Measurements from ENCODE around the gene TSBP1. TPM values are rescaled to one million over a fixed set of nuclear protein-coding genes. Genes with fewer than 3 reads are reported as not detected.
A peak's percentile ranks its signal among the peaks of the same experiment; 100 is the strongest.
"Not testable (repeated sequence)": the region's sequence is repeated elsewhere in the genome, so short reads cannot be mapped to it uniquely, and the experiment has no call there.

TSBP1 gene
- total RNA-seq, 1 experiment from 2014 or later: not detected

DNA sequence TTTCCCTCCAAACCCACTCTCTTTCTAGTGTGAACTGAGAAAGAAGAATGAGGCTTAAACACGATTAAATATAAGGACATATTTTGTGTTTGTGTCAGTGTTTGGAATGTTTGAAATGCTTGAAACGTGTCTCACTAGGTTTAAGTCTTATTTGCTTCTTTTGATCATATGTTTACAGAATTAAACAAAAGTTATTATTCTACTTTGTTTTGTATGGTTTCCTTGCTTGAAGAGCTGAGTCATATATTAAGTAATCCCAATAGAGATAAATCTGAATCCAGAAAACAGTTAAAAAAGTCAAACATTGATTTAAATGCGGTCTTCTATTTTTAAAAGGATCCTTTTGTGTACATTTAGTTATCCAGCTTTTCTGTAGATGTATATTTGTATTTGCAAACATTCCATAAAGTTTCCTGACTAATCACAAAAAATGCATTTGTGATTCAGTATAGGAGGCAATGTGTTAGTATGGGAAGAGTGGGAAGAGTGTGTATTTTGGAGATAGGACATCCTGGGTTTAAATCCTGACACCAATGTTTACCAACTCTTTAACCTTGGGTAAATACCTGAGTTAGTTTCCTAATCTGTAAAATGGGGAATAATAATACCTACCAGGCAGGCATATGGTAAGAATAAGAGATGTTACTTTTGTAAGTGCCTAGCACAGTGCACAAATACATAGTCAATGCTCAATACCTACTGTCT, 72.9 kb downstream of the TSBP1 start:
- ChIA-PET POLR2A (interaction anchor here (0.6 kb wide), 1 partner anchor 9 kb away, joined by 3 read pairs; no protein-coding TSS in a partner anchor), CTCF (interaction anchor here (0.5 kb wide), 1 partner anchor 1178 kb away, joined by 3 read pairs; no protein-coding TSS in a partner anchor)
- H3K27me3 ChIP-seq (ENCODE audit: control insufficient read depth, insufficient read depth, low read length): no peaks in the 10 kb centered on the region
- H3K9me3 ChIP-seq (ENCODE audit: control insufficient read depth, insufficient read depth, low read depth, low read length): no peaks in the 10 kb centered on the region
- BruUV-seq (replicated peaks): no TSS peak
- H3K4me3 ChIP-seq (ENCODE audit: low read depth in 2 of 2, low read length in 2 of 2): no peak overlapping the region
- in situ Hi-C loops (cut with HindIII; ENCODE audit: low pct_unique_long_range_greater_than_20kb, low sequenced_read_pairs) (no loop called here), intact Hi-C loops (cut with micrococcal nuclease; ENCODE audit: unreplicated experiment) (no loop called here)
- peak; percentile 38 for DNase-seq (ENCODE audit: low read depth, low spot score)
- no peaks in the 10 kb centered on the region for H3K4me1 ChIP-seq (ENCODE audit: control insufficient read depth, insufficient read depth, low read length)
- no peak overlapping the region for H3K27ac ChIP-seq (ENCODE audit: low read length)
- ATAC-seq: peak; percentile 80
- no peaks in the 10 kb centered on the region for H3K36me3 ChIP-seq (ENCODE audit: control insufficient read depth, insufficient read depth, low read length)
- TF ChIP-seq POLR2AphosphoS5 (IDR thresholded peaks at IDR 0.05; ENCODE audit: low read depth, low read length): no peak
- TF ChIP-seq TCF7L2 (IDR thresholded peaks at IDR 0.05; ENCODE audit: low read depth, low read length): no peak
- TF ChIP-seq, protein P1, sequence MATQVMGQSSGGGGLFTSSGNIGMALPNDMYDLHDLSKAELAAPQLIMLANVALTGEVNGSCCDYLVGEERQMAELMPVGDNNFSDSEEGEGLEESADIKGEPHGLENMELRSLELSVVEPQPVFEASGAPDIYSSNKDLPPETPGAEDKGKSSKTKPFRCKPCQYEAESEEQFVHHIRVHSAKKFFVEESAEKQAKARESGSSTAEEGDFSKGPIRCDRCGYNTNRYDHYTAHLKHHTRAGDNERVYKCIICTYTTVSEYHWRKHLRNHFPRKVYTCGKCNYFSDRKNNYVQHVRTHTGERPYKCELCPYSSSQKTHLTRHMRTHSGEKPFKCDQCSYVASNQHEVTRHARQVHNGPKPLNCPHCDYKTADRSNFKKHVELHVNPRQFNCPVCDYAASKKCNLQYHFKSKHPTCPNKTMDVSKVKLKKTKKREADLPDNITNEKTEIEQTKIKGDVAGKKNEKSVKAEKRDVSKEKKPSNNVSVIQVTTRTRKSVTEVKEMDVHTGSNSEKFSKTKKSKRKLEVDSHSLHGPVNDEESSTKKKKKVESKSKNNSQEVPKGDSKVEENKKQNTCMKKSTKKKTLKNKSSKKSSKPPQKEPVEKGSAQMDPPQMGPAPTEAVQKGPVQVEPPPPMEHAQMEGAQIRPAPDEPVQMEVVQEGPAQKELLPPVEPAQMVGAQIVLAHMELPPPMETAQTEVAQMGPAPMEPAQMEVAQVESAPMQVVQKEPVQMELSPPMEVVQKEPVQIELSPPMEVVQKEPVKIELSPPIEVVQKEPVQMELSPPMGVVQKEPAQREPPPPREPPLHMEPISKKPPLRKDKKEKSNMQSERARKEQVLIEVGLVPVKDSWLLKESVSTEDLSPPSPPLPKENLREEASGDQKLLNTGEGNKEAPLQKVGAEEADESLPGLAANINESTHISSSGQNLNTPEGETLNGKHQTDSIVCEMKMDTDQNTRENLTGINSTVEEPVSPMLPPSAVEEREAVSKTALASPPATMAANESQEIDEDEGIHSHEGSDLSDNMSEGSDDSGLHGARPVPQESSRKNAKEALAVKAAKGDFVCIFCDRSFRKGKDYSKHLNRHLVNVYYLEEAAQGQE (IDR thresholded peaks at IDR 0.05; ENCODE audit: insufficient read depth in 1 of 2, low read depth in 2 of 2, low read length in 1 of 2): no peak
- TF ChIP-seq SIN3A (IDR thresholded peaks at IDR 0.05; ENCODE audit: borderline replicate concordance, insufficient read depth, low read depth, low read length): no peak
- TF ChIP-seq, protein P2, sequence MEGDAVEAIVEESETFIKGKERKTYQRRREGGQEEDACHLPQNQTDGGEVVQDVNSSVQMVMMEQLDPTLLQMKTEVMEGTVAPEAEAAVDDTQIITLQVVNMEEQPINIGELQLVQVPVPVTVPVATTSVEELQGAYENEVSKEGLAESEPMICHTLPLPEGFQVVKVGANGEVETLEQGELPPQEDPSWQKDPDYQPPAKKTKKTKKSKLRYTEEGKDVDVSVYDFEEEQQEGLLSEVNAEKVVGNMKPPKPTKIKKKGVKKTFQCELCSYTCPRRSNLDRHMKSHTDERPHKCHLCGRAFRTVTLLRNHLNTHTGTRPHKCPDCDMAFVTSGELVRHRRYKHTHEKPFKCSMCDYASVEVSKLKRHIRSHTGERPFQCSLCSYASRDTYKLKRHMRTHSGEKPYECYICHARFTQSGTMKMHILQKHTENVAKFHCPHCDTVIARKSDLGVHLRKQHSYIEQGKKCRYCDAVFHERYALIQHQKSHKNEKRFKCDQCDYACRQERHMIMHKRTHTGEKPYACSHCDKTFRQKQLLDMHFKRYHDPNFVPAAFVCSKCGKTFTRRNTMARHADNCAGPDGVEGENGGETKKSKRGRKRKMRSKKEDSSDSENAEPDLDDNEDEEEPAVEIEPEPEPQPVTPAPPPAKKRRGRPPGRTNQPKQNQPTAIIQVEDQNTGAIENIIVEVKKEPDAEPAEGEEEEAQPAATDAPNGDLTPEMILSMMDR (IDR thresholded peaks at IDR 0.05): no peak

DNA sequence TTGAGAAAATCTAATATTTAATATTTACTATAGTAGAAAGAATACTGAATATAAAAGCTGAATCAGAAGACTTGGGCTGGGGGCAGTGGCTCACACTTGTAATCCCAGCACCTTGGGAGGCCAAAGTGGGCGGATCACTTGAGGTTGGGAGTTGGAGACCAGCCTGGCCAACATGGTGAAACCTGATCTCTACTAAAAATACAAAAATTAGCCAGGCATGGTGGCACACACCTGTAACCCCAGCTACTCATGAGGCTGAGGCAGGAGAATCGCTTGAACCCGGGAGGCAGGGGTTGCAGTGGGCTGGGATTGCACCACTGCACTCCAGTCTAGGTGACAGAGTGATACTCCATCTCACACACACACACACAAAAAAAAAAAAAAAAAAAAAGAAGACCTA, 76.7 kb downstream of the TSBP1 start:
- ATAC-seq; H3K27me3 ChIP-seq (ENCODE audit: control insufficient read depth, insufficient read depth, low read length); in situ Hi-C loops (cut with HindIII; ENCODE audit: low pct_unique_long_range_greater_than_20kb, low sequenced_read_pairs); POLR2A ChIA-PET; DNase-seq (ENCODE audit: low read depth, low spot score); H3K4me3 ChIP-seq (ENCODE audit: low read depth in 2 of 2, low read length in 2 of 2); H3K4me1 ChIP-seq (ENCODE audit: control insufficient read depth, insufficient read depth, low read length); H3K9me3 ChIP-seq (ENCODE audit: control insufficient read depth, insufficient read depth, low read depth, low read length); intact Hi-C loops (cut with micrococcal nuclease; ENCODE audit: unreplicated experiment); BruUV-seq (replicated peaks); H3K36me3 ChIP-seq (ENCODE audit: control insufficient read depth, insufficient read depth, low read length); H3K27ac ChIP-seq (ENCODE audit: low read length); CTCF ChIA-PET: not testable (repeated sequence)

DNA sequence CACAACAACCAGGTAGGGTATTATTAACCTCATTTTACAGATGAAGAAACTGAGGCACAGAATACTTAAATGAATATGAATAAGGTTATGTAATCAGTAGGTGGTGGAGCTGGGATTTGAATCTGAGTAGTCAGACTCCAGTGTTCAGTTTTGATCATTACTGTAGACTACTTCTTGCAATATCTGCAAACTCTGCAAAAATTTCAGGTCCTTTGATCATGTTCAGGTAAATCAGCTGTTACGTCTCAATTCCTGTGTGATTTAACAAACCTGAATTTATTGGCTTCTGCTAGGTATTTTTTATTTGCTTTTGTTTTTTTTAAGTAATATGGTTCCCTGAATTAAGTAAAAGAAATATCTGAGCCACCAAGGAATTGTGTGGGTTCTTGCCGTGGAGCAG, 77.1 kb downstream of the TSBP1 start:
- ATAC-seq: no peak
- CTCF ChIA-PET: no interaction called here
- no peaks in the 10 kb centered on the region for H3K27me3 ChIP-seq (ENCODE audit: control insufficient read depth, insufficient read depth, low read length)
- H3K36me3 ChIP-seq (ENCODE audit: control insufficient read depth, insufficient read depth, low read length): no peaks in the 10 kb centered on the region
- intact Hi-C loops (cut with micrococcal nuclease; ENCODE audit: unreplicated experiment): no loop called here
- H3K27ac ChIP-seq (ENCODE audit: low read length): no peak overlapping the region
- H3K4me1 ChIP-seq (ENCODE audit: control insufficient read depth, insufficient read depth, low read length): no peaks in the 10 kb centered on the region
- POLR2A ChIA-PET: no interaction called here
- TF ChIP-seq TCF7L2 (IDR thresholded peaks at IDR 0.05; ENCODE audit: low read depth, low read length): no peak
- TF ChIP-seq, protein P1 (IDR thresholded peaks at IDR 0.05; ENCODE audit: insufficient read depth in 1 of 2, low read depth in 2 of 2, low read length in 1 of 2): no peak
- no peak for TF ChIP-seq SIN3A (IDR thresholded peaks at IDR 0.05; ENCODE audit: borderline replicate concordance, insufficient read depth, low read depth, low read length)
- TF ChIP-seq POLR2AphosphoS5 (IDR thresholded peaks at IDR 0.05; ENCODE audit: low read depth, low read length): no peak
- TF ChIP-seq, protein P2 (IDR thresholded peaks at IDR 0.05): no peak
- no peaks in the 10 kb centered on the region for H3K9me3 ChIP-seq (ENCODE audit: control insufficient read depth, insufficient read depth, low read depth, low read length)
- in situ Hi-C loops (cut with HindIII; ENCODE audit: low pct_unique_long_range_greater_than_20kb, low sequenced_read_pairs): no loop called here
- H3K4me3 ChIP-seq (ENCODE audit: low read depth in 2 of 2, low read length in 2 of 2): no peak overlapping the region
- DNase-seq (ENCODE audit: low read depth, low spot score): no peak
- no TSS peak for BruUV-seq (replicated peaks)

All from Panc1 (cell line).